GM19455 (cell line): ENCODE results near the gene PET100.

Experiments
- ATAC-seq: cut with Tn5 transposase; IDR thresholded peaks from one replicate; pipeline ENCODE4 v1.9.1; 2021; ENCODE audit not compliant: unreplicated experiment

Gene PET100

DNA sequence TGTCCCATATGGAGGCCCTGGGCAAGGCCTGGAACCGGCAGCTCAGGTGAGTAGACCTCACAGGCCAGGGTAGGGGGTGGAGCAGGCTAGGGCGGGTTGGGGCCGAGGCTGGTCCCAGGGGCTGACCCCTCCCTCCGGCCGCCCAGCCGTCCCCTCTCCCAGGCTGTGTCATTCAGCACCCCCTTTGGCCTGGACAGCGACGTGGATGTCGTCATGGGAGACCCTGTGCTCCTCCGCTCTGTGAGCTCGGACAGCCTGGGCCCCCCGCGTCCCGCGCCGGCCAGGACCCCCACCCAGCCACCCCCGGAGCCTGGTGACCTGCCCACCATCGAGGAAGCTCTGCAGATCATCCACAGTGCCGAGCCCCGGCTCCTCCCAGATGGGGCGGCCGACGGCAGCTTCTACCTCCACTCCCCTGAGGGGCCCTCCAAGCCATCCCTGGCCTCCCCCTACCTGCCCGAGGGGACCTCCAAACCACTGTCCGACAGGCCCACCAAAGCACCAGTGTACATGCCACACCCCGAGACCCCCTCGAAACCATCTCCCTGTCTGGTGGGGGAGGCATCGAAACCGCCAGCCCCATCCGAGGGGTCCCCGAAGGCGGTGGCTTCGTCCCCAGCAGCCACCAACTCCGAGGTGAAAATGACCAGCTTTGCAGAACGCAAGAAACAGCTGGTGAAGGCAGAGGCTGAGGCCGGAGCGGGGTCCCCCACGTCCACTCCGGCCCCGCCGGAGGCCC lies 17.9 kb upstream of the PET100 start:
- no peak for ATAC-seq

DNA sequence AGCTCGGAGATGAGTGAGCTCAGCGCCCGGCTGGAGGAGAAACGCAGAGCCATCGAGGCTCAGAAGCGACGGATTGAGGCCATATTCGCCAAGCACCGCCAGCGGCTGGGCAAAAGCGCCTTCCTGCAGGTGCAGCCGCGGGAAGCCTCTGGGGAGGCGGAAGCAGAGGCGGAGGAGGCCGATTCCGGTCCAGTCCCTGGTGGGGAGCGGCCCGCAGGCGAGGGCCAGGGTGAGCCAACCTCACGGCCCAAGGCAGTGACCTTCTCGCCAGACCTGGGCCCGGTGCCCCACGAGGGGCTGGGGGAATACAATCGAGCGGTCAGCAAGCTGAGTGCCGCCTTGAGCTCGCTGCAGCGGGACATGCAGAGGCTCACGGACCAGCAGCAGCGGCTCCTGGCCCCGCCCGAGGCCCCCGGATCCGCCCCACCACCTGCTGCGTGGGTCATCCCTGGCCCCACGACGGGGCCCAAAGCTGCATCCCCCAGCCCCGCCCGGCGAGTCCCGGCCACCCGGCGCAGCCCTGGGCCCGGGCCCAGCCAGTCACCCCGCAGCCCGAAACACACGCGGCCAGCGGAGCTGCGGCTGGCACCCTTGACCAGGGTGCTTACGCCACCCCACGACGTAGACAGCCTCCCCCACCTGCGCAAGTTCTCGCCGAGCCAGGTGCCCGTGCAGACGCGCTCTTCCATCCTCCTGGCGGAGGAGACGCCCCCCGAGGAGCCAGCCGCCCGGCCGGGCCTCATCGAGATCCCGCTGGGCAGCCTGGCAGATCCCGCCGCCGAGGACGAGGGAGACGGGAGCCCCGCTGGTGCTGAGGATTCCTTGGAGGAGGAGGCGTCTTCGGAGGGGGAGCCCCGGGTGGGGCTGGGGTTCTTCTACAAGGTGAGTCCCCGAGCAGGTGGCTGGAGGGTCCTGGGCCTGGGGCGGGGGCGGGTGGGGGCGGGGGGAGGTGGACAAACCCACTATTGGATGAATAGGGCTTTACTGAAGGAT lies 17.0 kb upstream of the PET100 start:
- no peak for ATAC-seq

DNA sequence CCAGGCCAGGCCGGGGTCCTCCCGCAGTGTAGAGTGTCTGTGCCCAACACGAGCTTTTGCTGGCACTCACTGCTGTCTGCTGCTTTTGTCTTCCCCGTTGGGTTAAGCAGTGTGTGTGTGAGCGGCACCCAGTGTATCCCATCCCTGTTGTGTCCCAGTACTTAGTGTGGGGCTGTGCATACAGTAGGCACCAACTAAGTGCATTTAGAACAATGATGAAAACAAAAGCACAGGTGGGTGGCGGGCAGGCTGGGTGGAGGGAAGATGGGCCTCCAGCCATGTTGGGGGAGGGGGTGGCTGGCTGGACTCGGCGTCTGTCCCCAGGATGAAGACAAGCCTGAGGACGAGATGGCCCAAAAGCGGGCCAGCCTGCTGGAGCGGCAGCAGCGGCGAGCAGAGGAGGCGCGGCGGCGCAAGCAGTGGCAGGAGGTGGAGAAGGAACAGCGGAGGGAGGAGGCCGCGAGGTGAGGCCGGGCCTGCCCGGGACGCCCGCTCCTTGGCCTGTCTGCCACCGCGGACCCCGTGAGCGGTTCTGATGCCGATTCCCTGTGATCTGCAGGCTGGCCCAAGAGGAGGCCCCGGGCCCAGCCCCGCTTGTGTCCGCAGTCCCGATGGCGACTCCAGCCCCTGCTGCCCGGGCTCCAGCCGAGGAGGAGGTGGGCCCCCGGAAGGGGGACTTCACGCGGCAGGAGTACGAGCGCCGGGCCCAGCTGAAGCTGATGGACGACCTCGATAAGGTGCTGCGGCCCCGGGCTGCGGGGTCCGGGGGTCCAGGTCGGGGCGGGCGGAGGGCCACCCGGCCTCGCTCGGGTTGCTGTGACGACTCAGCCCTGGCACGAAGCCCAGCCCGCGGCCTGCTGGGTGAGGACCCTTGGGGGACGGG lies 14.5 kb upstream of the PET100 start:
- no peak for ATAC-seq

DNA sequence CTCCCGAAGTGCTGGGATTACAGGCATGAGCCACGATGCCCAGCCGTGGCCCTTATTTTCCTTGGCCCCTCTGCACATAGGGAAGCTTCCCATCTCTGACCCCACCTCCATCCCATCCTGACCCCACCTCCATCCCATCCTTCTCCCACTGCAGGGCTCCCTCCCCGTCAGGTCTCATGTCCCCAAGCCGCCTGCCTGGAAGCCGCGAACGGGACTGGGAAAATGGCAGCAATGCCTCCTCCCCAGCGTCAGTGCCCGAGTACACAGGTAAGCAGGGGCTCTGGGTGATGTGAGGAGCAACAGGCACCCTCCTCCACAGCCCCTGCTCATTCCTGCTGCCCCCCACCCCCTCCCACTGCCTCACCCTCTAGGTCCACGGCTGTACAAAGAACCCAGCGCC lies 12.4 kb upstream of the PET100 start:
- no peak for ATAC-seq

DNA sequence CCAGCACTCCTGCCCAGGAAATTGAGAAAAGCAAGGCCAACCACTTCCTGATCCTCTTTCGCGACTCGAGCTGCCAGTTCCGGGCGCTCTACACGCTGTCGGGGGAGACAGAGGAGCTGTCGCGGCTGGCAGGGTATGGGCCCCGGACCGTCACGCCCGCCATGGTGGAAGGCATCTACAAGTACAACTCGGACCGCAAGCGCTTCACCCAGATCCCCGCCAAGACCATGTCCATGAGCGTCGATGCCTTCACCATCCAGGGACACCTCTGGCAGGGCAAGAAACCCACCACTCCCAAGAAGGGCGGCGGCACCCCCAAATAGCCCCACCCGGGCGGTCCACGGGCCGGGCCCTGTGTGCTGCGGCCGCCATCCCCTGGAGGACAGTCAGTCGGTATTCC lies 11.9 kb upstream of the PET100 start:
- no peak for ATAC-seq

DNA sequence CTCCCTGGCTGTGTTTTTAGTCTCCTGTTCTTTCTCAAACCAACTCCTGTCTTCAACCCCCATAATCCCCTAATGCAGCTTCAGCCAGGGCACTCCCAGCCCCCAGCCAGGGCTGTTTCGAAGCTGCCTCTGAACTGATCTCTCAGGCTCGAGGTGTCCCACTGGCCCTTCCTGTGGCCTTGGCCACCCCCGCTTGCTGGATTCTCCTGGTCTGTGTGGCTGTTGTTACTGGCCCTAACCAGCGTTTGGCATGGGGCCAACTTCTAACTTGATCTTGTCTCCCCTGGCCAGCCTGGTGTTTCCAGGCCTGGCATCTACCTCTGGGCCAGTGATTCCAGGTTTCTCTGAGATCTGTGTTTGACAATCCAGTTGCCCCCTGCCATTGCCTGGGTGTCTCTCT lies 11.2 kb upstream of the PET100 start:
- no peak for ATAC-seq

DNA sequence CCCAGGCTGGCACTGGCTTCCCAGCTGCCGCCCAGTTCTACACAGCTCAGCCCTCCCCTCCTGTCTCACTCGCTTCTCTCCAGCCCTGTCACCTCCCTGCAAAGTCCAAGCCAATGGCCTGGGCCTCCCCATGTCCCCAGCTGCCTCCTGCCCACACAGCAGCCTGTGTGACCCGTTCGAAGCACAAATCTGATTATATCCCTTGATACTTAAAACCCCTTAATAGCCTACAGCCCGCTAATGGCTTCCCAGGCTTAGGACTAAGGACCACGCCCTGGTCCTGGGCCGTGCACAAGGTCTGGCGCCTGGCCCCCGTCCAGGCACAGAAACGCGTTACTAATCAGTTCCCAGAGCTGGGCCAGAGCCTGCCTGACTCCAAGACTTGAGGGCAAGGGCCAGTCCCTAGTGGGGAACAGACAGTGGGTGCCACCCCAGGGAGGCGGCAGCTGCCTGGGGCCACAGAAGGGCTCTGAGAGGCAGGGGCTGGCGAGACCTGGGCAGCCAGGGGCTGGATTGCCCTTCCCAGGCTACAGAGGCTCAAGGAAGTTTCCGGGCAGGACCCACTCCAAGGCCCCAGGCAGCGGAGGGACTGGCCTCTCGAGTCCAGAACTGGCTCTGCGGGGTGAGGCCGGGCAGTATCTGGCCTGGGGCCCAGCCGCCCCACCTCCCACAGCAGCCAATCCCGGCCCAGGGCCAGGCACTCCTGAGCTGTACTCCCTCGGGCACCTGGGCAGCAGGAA lies 10.7 kb upstream of the PET100 start:
- no peak for ATAC-seq

DNA sequence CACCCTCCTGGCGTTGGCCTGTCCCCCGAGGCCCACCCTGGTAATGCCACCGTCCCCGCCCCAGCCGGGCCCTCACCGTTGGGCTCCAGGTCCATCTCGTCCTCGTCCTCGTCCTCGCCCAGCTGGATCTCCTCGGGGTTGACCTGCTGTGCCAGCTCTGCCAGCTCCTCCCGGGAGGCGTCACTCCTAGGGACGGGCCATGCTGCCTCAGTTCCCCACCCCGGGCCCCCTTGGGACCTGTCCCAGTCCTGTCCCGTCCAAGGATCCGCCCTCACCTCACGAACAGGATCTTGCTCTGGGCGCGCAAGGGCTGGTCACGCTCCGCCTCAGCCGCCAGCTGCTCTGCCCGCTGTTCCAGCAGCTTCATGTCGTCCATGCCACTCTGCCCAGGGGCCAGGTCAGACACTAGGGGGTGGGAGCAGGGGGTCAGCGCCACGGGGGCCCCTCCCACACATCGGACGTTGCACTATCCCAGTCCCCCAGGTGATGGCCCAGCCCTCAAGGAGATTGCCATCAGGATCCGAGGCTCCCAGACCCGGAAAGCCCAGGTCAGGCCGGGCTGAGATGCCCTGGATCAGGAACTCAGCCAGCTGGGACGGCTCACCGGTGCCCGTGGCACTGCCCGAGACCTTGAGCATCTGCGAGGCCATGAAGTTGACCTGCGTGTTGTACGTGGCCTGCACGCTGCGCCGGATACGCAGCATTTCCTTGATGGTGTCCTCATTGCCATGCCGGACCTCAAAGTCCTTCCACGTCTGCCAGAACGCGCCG lies 9.7 kb upstream of the PET100 start:
- ATAC-seq = no peak

DNA sequence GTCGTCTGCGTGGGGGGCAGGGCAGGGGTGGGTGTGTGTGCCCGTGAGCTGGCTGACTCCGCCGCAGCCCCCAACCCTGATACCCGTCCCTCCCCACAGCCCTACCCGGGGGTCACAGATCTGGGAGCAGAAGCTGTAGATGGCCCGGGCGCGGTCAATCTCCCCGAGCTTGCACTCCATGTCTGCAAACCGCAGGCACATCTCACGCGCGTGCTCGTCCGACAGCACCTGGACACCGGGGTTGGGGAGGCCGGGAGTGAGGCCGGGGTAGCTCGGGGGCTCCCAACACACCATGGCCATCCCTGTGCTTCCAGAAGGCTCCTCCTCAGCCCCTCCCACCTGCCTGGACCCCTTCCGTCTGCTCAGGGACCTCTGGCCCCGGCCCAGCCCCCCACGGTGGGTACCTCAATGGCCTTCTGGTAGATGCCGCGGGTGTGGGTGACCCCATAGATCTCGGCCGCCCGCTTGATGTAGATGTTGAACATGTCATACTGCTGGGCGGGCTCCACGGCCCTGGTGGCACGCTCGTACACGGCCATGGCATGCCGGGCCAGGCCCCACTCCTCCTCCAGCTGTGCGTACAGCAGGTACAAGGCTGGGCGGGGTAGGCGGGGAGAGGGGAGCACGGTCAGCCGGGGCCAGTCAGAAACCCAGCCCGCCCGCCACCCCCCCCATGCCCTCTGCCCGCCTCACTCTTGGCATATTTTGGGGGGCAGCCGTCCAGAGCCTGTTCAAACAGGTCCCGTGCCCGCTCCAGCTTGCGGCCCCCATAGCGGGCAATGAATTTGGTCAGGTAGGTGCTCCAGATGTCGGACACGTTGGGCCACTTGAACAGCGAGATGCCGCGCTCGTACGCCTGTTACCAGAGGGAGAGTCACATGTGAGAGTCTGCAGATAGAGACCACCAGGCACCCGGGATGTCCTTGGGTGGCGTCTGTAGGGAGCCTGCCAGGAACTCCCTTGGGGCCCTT lies 8.9 kb upstream of the PET100 start:
- ATAC-seq = no peak

DNA sequence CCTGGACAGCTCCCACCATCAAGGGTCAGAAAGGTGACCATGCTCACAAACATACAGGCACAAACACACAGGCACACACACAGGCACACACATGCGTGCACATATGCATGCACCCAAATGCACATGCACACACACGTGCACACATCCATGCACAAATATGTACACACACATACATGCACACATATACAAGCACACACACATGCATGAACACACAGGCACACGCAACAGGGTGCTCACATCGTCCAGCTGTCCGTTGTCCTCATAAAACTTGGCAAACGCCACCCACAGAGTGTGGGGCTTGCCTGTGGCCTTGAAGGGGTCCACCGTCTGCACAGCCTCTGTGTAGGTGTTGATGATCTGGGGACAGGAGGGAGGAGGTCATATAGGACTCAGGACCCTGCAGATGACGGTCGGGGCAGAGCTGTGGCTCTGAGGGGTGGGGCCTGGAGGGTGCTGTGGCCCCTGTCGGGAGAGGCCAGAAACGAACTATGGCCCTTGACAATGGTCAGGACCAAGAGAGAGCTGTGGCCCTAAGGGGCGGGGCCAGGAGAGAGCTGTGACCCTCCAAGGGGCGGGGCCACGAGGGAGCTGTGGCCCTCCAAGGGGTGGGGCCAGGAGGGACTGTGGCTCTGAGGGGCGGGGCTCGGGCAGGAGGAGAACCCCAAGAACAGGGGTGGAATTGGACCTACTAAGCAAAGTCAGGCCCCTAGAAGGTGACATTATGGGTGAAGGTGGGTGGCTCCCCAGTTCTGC lies 6.5 kb upstream of the PET100 start:
- no peak for ATAC-seq

DNA sequence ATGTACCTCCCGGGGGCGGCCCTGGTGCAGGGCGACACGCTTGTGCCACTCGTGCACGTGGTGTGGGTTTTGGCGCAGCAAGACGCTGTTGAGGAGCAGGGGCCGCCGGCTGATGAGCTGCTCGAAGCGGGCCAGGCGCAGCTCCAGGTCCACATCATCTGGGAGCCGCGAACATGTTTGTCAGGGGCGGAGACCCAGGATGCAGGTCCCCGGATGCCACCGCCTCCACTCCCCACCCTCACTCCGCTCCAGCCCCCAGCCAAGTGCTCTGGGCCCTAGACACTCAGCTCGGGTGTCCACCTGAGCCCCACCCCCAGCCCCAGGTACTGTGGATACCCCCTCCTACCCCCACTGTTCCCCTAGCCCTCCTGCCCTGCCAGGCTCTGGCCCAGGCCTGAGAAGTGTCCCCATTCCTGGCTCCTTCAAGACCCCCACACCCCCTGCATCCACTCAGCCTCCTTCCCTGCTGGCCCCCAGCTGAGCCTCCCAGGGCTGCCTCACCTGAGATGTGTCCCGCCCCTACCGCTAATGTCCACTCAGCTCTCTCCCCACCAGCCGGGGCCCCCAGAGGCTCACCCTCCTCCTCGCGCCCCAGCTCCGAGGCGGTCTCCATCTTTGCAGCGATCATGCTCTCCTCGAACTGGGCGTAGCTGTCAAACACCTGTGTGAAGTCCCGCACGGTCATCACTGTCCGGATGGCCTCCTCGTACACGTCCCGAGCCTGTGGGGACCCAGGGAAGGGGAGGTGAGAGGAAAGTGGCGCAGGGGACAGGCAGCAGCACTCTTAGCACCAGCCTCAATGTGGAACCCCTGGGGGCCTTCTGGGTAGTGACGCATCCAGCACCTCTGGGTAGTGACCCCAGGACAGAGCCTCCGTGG lies 5.6 kb upstream of the PET100 start:
- ATAC-seq = no peak

DNA sequence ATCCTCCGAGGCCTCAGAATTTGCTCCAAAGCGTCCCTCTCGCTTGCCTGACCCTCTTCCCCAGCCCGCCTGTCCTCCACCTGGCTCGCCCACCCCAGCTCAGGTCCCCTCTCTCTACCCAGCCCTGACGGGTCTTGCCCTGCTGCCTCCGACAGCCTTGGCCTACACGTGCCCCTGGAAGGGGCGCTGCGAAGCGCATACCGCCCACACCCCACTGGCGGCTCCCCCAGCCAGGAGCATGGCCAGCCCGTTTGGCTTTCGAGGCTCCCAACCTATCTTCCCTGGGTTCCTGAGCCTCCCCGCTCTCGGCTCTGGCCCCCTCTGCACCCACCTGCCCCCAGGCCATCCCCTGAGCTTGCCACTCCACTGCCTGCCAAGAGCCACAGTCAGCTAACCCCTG lies 4.8 kb upstream of the PET100 start:
- no peak for ATAC-seq

DNA sequence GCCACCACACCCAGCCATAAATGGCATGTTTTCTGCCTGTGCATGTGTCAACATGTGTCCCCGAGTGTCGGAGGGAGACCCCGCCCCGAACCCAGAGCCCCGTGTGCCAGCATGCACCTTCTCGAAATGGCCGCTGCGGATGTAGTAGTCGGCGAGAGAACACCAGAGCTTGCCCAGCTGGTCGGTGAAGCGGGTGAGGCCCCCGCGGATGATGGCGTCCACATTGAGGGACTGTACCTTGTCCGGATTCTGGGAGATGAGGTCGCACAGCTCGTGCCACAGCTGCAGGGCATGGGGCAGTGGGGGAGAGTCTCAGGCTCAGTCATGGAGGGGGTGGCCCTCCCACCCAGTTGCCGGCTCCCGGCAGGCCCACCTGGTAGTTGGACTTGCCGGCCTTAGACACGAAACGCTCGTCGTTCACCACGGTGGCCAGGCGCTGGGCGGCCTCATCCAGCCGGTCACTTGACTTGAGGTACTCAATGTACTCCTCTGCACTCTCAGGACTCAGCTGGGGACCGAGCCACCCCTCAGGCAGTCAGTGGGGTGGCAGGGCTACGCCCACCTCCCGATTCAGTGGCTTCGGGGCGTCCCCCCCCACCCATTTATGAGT lies 3.7 kb upstream of the PET100 start:
- ATAC-seq = no peak

DNA sequence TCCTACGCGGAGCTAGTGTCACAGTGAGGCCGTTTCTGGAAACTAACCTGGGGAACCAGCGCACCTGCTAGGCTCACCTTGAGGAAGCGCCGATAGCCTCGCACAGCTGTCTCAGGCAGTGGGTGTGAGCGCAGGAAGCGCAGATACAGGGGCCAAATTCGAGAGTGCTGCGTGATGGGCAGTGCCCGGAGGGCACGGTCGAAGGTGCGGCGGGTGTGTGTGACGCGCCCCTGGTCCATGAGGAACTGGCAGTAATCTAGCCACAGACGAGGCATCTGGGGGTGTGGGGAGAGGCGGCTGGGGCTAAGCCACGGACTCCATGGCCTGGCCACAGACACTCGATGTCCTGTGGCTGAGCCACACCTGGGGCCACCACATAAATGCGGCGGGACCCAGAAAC lies 2.4 kb upstream of the PET100 start:
- no peak for ATAC-seq

DNA sequence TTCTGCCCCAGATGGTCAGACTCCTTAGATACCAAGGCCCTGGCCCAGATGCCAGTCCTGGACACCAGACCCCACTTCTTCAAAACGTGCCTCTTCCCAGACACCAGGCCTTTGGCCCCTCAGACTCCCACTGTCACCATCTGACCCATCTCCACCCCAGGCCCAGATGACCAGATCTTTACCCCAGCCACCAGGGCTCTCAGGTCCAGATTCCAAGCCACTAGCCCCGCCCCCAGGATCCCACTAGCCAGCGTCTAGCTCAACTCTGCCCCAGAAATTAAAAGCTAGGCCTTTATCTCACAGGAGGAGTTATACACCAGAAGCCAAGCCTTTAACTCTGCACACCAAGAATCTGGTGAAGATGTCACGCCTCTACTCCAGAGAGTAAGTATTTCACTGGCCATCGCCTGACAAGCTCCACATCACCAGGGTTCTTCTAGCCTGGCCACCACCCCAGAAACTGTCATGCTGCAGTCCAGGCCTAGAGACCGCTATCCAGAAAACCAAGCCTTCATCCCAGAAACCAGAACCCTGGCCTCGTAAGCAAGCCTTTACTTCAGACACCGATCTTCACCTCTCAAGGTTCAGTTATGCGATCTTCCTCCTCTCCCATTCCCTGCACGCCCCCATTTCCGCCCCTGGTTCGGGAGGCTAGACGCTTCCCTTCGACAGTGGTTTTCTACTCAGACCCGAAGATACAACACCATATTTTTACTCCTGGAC lies 843 bp upstream of the PET100 start:
- no peak for ATAC-seq

DNA sequence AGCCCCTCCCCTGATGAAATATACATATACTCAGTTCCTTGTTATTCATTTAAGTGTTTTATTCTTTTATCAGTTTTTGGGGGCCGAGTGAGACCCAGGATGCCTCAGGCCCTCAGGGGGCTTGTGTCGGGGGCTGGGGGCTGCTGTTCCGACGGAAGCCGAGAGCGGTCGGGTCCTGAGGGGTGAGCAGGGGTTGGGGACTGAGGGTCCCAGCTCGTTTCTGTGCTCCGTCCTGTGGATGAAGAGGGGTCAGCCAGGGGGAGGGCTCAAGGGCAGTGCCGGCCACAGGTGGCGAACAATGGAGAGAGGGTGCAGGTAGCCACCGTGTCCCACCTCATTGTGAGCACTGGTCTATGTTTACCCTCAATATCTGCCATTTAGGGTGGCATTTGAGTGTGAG lies 2.0 kb downstream of the PET100 start:
- ATAC-seq = no peak
